Measurements from ENCODE around the gene KANTR.

The KANTR gene, protein sequence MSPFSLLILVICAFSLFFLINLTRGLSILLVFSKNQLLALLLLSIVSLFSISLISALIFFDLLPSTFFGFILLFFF

GRCh38 chrX:53093748-53094581 lies at the start of gene KANTR:
TSS of gene KANTR (plus strand) at chrX:53094142. CDS start at chrX:53124273, 30,131 bp downstream.
- peaks cover 7% of the 10 kb centered on the region for H3K9me3 ChIP-seq (ENCODE audit: control insufficient read depth, low read depth, low read length)
- H3K9ac ChIP-seq (ENCODE audit: low read length) = peak within 1 kb of the TSS; percentile 62
- peak within 1 kb of the TSS; percentile 76 for H3K4me3 ChIP-seq (ENCODE audit: low read length)
- no peaks in the 10 kb centered on the region for H3K36me3 ChIP-seq (ENCODE audit: control insufficient read depth, low read depth, low read length)
- H3K27ac ChIP-seq (ENCODE audit: low read length) = peak within 1 kb of the TSS; percentile 59
- no peaks in the 10 kb centered on the region for H3K4me1 ChIP-seq (ENCODE audit: control insufficient read depth, low read depth, low read length)
- no peaks in the 10 kb centered on the region for H3K27me3 ChIP-seq (ENCODE audit: control insufficient read depth, insufficient read depth, low read length)

GRCh38 chrX:53044995-53045394 lies 48.9 kb upstream of the KANTR start:
- Histone ChIP-seq H3K9me3 (ENCODE audit: control insufficient read depth, low read depth, low read length) (peaks cover 5% of the 10 kb centered on the region), H3K4me1 (ENCODE audit: control insufficient read depth, low read depth, low read length) (no peaks in the 10 kb centered on the region), H3K36me3 (ENCODE audit: control insufficient read depth, low read depth, low read length) (no peaks in the 10 kb centered on the region), H3K27ac (ENCODE audit: low read length) (no peak overlapping the region), H3K4me3 (ENCODE audit: low read length) (no peak overlapping the region), H3K27me3 (ENCODE audit: control insufficient read depth, insufficient read depth, low read length) (no peaks in the 10 kb centered on the region), H3K9ac (ENCODE audit: low read length) (no peak overlapping the region)

DNA sequence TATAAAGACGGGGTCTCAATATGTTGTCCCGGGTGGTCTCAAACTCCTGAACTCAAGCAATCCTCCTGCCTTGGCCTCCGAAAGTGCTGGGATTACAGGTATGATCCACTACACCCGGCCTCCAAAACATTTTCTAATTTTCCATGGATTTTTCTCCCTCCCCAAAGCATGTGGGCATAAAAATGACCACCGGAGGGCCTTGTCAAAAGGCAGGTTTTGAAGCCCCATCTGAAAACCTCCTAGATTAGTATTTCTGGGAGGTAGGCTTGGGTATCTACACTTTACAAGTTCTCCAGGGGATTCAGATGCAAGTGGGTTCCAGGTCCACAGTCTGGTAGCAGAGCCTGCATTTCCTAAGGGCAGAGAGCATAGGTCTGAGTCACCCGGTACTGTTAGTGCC lies 46.7 kb upstream of the KANTR start:
- Histone ChIP-seq H3K4me1 (ENCODE audit: control insufficient read depth, low read depth, low read length) (no peaks in the 10 kb centered on the region), H3K9ac (ENCODE audit: low read length) (no peak overlapping the region), H3K27me3 (ENCODE audit: control insufficient read depth, insufficient read depth, low read length) (no peaks in the 10 kb centered on the region), H3K27ac (ENCODE audit: low read length) (no peak overlapping the region), H3K36me3 (ENCODE audit: control insufficient read depth, low read depth, low read length) (no peaks in the 10 kb centered on the region), H3K4me3 (ENCODE audit: low read length) (no peak overlapping the region), H3K9me3 (ENCODE audit: control insufficient read depth, low read depth, low read length) (peaks cover 3% of the 10 kb centered on the region)

DNA sequence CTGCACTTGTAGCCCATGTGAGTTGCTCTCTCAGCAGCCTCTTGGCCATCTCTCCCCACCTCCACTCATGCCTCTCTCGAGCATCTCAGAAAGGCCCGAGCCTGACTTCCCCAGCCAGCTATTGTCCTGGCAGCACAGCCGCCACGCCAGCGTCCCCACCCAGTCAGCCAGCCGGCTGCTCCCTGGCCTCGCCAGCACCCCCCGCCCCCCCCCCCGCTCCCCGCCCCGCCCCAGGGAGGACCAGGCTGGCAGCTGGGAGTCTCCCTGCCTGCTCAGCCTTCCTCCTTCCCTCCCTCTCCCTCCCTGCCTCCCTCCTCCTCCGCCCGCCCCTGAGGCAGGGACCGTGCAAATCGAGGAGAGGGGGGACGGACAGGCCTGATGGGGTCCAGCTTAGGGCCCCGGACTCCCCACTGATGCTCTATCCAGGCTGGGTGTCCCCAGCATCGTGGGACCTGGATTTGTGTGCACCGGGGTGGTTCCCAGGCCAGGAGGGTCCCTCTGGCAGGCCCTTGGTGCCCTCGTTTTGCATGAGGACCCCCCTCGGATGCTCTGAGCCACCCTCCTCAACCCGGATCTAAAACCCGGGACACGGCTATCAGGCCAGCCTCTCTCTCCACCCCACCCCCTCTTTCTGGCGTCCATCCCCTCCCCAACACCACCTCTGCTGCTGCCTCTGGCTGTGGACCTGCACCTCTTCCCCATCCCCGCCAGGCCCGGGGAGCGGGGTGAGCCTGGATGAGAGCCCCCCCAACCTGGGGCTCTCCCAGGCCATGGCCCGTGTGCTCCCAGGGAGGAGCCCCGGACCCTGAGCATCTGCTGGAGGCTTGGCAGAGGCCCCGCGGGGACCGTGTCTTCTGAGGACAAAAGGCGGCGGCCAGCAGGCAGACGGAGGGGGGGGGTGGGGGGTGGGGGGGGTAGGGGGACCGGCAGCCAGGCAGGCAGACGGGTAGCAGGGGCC lies 45.5 kb upstream of the KANTR start, which contains the start of gene GPR173:
TSS of gene GPR173 (plus strand) at position 621 of the 958 bp plus-strand sequence. CDS start 27,833 bp downstream, outside the sequence.
- Histone ChIP-seq H3K4me1 (ENCODE audit: control insufficient read depth, low read depth, low read length) (no peaks in the 10 kb centered on the region), H3K27ac (ENCODE audit: low read length) (peak within 1 kb of the TSS; percentile 75), H3K9me3 (ENCODE audit: control insufficient read depth, low read depth, low read length) (peaks cover 12% of the 10 kb centered on the region), H3K27me3 (ENCODE audit: control insufficient read depth, insufficient read depth, low read length) (no peaks in the 10 kb centered on the region), H3K4me3 (ENCODE audit: low read length) (peak within 1 kb of the TSS; percentile 64), H3K36me3 (ENCODE audit: control insufficient read depth, low read depth, low read length) (no peaks in the 10 kb centered on the region), H3K9ac (ENCODE audit: low read length) (peak within 1 kb of the TSS; percentile 67)

GRCh38 chrX:53049127-53049517 lies 44.8 kb upstream of the KANTR start:
- no peaks in the 10 kb centered on the region for H3K27me3 ChIP-seq (ENCODE audit: control insufficient read depth, insufficient read depth, low read length)
- H3K9ac ChIP-seq (ENCODE audit: low read length) = peak overlapping the region; percentile 6
- no peaks in the 10 kb centered on the region for H3K4me1 ChIP-seq (ENCODE audit: control insufficient read depth, low read depth, low read length)
- H3K4me3 ChIP-seq (ENCODE audit: low read length) = peak overlapping the region; percentile 48
- H3K27ac ChIP-seq (ENCODE audit: low read length) = no peak overlapping the region
- H3K36me3 ChIP-seq (ENCODE audit: control insufficient read depth, low read depth, low read length) = no peaks in the 10 kb centered on the region
- peaks cover 14% of the 10 kb centered on the region for H3K9me3 ChIP-seq (ENCODE audit: control insufficient read depth, low read depth, low read length)

DNA sequence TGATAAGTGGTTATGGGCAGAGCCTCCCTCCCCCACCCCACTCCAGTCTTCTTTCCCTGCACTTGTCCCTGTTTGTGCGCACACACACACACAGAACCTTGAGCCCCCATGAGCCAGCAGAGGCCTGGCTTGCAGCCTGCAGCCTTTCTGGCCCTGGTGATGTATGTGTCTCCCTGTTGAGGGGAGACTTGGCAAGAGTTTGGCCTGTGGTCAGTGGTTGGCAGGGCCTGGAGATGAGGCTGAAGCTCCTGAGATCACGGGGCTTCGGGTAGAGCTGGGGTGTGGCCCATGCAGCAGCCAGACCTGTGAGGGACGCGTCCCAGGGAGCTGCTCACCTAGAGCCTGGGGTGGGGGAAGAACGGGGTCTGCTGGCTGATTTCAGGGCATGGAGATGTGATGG lies 43.1 kb upstream of the KANTR start:
- no peaks in the 10 kb centered on the region for H3K36me3 ChIP-seq (ENCODE audit: control insufficient read depth, low read depth, low read length)
- no peak overlapping the region for H3K27ac ChIP-seq (ENCODE audit: low read length)
- H3K4me1 ChIP-seq (ENCODE audit: control insufficient read depth, low read depth, low read length) = no peaks in the 10 kb centered on the region
- H3K4me3 ChIP-seq (ENCODE audit: low read length) = no peak overlapping the region
- H3K9ac ChIP-seq (ENCODE audit: low read length) = no peak overlapping the region
- H3K9me3 ChIP-seq (ENCODE audit: control insufficient read depth, low read depth, low read length) = peaks cover 11% of the 10 kb centered on the region
- no peaks in the 10 kb centered on the region for H3K27me3 ChIP-seq (ENCODE audit: control insufficient read depth, insufficient read depth, low read length)

DNA sequence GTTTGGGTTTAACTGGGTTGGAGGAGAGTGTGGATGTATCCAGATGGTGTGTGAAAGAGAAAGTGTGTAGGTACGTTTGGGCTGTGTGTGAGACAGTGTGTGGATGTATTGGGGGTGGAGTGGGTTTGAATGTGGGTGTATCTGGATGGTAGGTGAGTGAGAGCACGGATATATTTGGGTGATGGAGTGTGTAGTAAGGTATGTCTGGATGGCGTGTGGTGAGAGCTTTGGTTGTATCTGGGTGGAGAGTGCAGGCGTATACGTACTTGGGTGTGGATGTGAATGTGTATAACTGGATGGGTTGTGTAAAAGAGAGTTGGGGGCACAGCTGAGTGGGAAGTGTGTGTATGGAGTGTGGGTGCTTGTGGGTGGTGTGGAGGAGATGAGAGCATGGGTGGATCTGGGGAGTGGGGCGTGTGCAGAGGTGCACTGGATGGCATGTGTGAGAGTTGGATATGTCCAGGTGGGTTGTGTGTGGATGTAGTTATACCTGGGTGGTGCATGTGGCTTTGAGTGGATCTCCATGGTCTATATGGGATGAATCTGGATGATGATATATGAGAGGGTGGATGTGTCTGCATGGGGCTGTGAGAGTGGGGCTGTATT lies 38.6 kb upstream of the KANTR start:
- H3K4me3 ChIP-seq (ENCODE audit: low read length) = no peak overlapping the region
- H3K36me3 ChIP-seq (ENCODE audit: control insufficient read depth, low read depth, low read length) = no peaks in the 10 kb centered on the region
- H3K27me3 ChIP-seq (ENCODE audit: control insufficient read depth, insufficient read depth, low read length) = no peaks in the 10 kb centered on the region
- H3K27ac ChIP-seq (ENCODE audit: low read length) = no peak overlapping the region
- no peaks in the 10 kb centered on the region for H3K4me1 ChIP-seq (ENCODE audit: control insufficient read depth, low read depth, low read length)
- peaks cover 14% of the 10 kb centered on the region for H3K9me3 ChIP-seq (ENCODE audit: control insufficient read depth, low read depth, low read length)
- H3K9ac ChIP-seq (ENCODE audit: low read length) = no peak overlapping the region

DNA sequence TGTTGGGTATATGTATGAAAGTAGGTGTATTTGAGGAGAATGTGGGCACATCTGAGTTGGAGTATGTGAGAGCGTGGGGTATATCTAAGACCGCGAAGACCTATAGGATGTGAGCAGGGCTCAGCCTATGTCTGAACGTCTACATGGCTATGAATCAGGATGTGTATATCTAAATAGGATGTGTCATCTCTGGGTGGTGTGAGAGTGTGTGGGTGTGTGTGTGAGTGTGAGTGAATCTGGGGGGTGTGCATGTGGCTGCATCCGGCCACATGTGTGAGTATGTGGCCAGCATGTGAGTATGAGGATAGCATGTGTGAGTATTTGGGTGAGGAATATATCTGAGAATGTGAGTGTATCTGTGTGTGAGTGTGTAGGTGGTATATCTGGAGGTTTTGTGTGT lies 37.6 kb upstream of the KANTR start:
- H3K27me3 ChIP-seq (ENCODE audit: control insufficient read depth, insufficient read depth, low read length) = no peaks in the 10 kb centered on the region

DNA sequence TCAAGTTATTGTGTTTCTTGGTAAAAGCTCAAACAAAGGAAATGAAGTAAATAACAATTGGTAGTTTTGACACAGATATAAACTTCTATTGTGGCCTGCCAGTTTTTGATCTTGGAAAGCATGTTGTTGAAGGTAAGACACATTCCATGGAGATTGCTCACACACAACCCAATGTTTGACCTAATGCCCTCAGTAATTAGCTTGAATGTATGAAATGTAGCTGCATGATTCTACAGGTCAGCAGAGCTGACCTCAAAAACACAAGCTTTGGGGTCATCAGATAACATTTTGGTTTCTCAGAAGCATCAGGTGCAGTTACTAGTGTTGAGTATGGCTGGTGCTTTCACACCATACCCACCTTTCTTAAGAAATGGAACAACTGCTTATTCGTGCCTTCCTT lies 28.8 kb upstream of the KANTR start:
- H3K4me1 ChIP-seq (ENCODE audit: control insufficient read depth, low read depth, low read length) = no peaks in the 10 kb centered on the region
- no peaks in the 10 kb centered on the region for H3K36me3 ChIP-seq (ENCODE audit: control insufficient read depth, low read depth, low read length)
- H3K27me3 ChIP-seq (ENCODE audit: control insufficient read depth, insufficient read depth, low read length) = no peaks in the 10 kb centered on the region
- no peak overlapping the region for H3K27ac ChIP-seq (ENCODE audit: low read length)
- no peak overlapping the region for H3K4me3 ChIP-seq (ENCODE audit: low read length)
- no peak overlapping the region for H3K9ac ChIP-seq (ENCODE audit: low read length)
- H3K9me3 ChIP-seq (ENCODE audit: control insufficient read depth, low read depth, low read length) = peaks cover 18% of the 10 kb centered on the region

More for the DNA sequence above, 37.6 kb upstream of the KANTR start:
- no peaks in the 10 kb centered on the region for H3K36me3 ChIP-seq (ENCODE audit: control insufficient read depth, low read depth, low read length)
- no peaks in the 10 kb centered on the region for H3K4me1 ChIP-seq (ENCODE audit: control insufficient read depth, low read depth, low read length)
- H3K4me3 ChIP-seq (ENCODE audit: low read length) = no peak overlapping the region
- no peak overlapping the region for H3K9ac ChIP-seq (ENCODE audit: low read length)
- peaks cover 14% of the 10 kb centered on the region for H3K9me3 ChIP-seq (ENCODE audit: control insufficient read depth, low read depth, low read length)
- no peak overlapping the region for H3K27ac ChIP-seq (ENCODE audit: low read length)

GRCh38 chrX:53071064-53071463 lies 22.9 kb upstream of the KANTR start:
- Histone ChIP-seq H3K4me1 (ENCODE audit: control insufficient read depth, low read depth, low read length) (no peaks in the 10 kb centered on the region), H3K27ac (ENCODE audit: low read length) (no peak overlapping the region), H3K9ac (ENCODE audit: low read length) (no peak overlapping the region), H3K27me3 (ENCODE audit: control insufficient read depth, insufficient read depth, low read length) (no peaks in the 10 kb centered on the region), H3K4me3 (ENCODE audit: low read length) (no peak overlapping the region), H3K9me3 (ENCODE audit: control insufficient read depth, low read depth, low read length) (peaks cover 7% of the 10 kb centered on the region), H3K36me3 (ENCODE audit: control insufficient read depth, low read depth, low read length) (no peaks in the 10 kb centered on the region)
